Thyroid gland (tissue), 4 donors: Measurements from ENCODE around the gene YAP1. TPM values are rescaled to one million over a fixed set of nuclear protein-coding genes. Genes with fewer than 3 reads are reported as not detected.

Experiments
- DNase-seq, 2 donors: peaks; one replicate each; pipeline ENCODE4 v3.0.0-alpha.2; 2019
- H3K27ac ChIP-seq, 3 donors: fragments of 200-600 bp; sonication (generic); 1 replicate in 2 of 3; 2 replicates in 1 of 3; pipeline ENCODE4 v1.5.1; 2016 to 2019; ENCODE audit warnings: mild to moderate bottlenecking in 1 of 3, moderate library complexity in 1 of 3
- H3K27me3 ChIP-seq: fragments of 200-600 bp; sonication (generic); one replicate; pipeline ENCODE4 v1.5.1; 2019
- H3K36me3 ChIP-seq, 2 donors: fragments of 200-600 bp; sonication (generic); one replicate each; pipeline ENCODE4 v1.5.1; 2016 to 2019
- H3K4me1 ChIP-seq, 2 donors: fragments of 200-600 bp; sonication (generic); one replicate each; pipeline ENCODE4 v1.5.1; 2017 to 2019
- H3K4me3 ChIP-seq, 3 donors: fragments of 200-600 bp; sonication (generic); replicated peaks in 1 of 3; 1 replicate in 2 of 3; 2 replicates in 1 of 3; pipeline ENCODE4 v1.5.1; 2016; ENCODE audit warnings: mild to moderate bottlenecking in 1 of 3
- H3K9me3 ChIP-seq: fragments of 200-600 bp; sonication (generic); one replicate; pipeline ENCODE4 v1.5.1; 2017
- POLR2A ChIP-seq, 2 donors: fragments of 450-650 bp; IDR thresholded peaks; one replicate each; pipeline ENCODE4 v1.6.1; 2017; ENCODE audit warnings: antibody characterized with exemption in 2 of 2, mild to moderate bottlenecking in 2 of 2, moderate library complexity in 1 of 2
- WGBS, 2 donors: methylation state at CpG; one replicate each; pipeline ENCODE4 v1.1.5; 2017; 5-methylcytosine and 5-hydroxymethylcytosine counted together
- intact Hi-C: fragments of 100-400 bp; cut with DNase I; formaldehyde crosslinking; loops from one replicate; pipeline ENCODE4 v1.15.1; 2023
- total RNA-seq, 4 donors: library from RNA; depleted of rRNA; stranded (reverse); fragments of >200 nt; gene quantifications; one replicate each; pipeline ENCODE4 v1.2.3, GENCODE V29; 2016
- TF ChIP-seq, protein P1 (sequence below), 6 experiments: fragments of 200-600 bp in 3 of 6; fragments of 450-650 bp in 3 of 6; sonication (generic) in 3 of 6; IDR thresholded peaks; one replicate each; pipeline ENCODE4 v1.5.1; 2016 to 2019; ENCODE audit warnings: antibody characterized with exemption in 6 of 6, mild to moderate bottlenecking in 2 of 6, inconsistent platforms in 1 of 6, moderate library complexity in 1 of 6

YAP1 gene
- total RNA-seq, 4 donors from 2014 or later, result 162 to 202 (median 176) TPM

- Histone ChIP-seq H3K27ac (no peak overlapping the region), H3K4me1 (no peaks in the 10 kb centered on the region), H3K27me3 (no peaks in the 10 kb centered on the region), H3K36me3 (no peaks in the 10 kb centered on the region), H3K4me3 (no peak overlapping the region), H3K9me3 (no peaks in the 10 kb centered on the region)
- DNase-seq, result no peak
- intact Hi-C loops, result no loop called here
- TF ChIP-seq POLR2A (IDR thresholded peaks at IDR 0.05), result no peak
- WGBS, 2 donors, result 82 to 84% methylated on average over 1 of the region's 1 CpG
These were observed 13.1 kb upstream of the YAP1 start for GRCh38 chr11:102097186-102097585.

DNA sequence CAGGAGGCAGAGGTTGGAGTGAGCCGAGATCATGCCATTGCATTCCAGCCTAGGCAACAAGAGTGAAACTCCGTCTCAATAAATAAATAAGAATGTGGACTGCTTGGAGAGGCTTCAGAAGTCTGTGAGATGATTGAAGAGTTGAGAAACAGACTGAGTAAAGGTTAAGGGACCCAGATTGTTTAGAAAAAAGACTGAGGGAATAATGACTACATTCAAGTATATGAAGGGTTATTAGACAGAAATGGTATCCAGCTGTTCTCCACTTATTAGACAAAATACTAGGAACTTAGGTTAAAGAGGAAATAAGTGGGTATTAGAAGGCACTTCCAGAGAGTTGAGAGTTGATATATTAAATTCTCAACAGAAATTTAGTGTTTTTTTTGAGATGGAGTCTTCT lies 10.5 kb upstream of the YAP1 start:
- WGBS, 2 donors, result 94 to 96% methylated on average over 2 of the region's 2 CpGs
- Histone ChIP-seq H3K36me3 (no peaks in the 10 kb centered on the region), H3K27me3 (no peaks in the 10 kb centered on the region), H3K4me3 (no peak overlapping the region), H3K4me1 (no peaks in the 10 kb centered on the region), H3K9me3 (no peaks in the 10 kb centered on the region), H3K27ac (no peak overlapping the region)
- intact Hi-C loops, result loop anchor here (10.0 kb wide), 1 partner anchor 165 kb away; no protein-coding TSS in a partner anchor
- DNase-seq, result no peak
- no peak for TF ChIP-seq POLR2A (IDR thresholded peaks at IDR 0.05)
- TF ChIP-seq, protein P1, sequence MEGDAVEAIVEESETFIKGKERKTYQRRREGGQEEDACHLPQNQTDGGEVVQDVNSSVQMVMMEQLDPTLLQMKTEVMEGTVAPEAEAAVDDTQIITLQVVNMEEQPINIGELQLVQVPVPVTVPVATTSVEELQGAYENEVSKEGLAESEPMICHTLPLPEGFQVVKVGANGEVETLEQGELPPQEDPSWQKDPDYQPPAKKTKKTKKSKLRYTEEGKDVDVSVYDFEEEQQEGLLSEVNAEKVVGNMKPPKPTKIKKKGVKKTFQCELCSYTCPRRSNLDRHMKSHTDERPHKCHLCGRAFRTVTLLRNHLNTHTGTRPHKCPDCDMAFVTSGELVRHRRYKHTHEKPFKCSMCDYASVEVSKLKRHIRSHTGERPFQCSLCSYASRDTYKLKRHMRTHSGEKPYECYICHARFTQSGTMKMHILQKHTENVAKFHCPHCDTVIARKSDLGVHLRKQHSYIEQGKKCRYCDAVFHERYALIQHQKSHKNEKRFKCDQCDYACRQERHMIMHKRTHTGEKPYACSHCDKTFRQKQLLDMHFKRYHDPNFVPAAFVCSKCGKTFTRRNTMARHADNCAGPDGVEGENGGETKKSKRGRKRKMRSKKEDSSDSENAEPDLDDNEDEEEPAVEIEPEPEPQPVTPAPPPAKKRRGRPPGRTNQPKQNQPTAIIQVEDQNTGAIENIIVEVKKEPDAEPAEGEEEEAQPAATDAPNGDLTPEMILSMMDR (IDR thresholded peaks at IDR 0.05), result no peak

DNA sequence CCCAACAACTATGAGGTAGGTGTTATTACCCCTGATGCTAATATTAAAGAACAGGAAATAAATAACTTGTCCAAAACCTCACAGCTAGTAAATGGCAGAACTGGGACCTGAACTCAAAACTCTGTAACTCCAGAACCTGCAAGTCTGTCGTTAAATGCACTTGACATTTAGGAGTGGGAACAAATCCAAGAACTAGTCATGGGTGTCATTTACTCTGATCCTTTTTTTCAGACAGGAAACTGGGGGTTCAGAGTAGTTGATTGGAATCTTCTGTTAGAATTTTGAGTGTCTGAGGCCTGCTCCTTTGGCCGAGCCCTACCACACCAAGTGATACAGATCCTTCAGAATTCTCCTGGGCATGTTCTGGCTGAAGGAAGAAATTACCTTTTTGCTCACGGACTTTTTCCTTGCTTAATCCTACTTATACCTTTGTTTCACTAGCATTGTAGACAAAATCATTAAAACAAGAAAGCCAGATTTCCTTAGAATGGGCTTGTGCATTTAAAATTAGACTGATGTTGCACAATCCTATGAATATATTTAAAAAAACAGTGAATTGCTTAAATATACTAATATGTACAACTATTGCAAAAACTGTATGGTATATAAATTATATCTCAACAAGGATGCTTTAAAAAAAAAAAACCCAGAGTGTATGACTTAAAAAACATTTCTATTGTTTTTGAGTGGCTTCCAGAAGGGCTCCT lies 1.4 kb upstream of the YAP1 start:
- H3K36me3 ChIP-seq, result no peaks in the 10 kb centered on the region
- peaks cover 15 to 20% of the 10 kb centered on the region in 2 donors for H3K4me1 ChIP-seq
- WGBS, 2 donors, result 30 to 40% methylated on average over 3 of the region's 3 CpGs
- H3K9me3 ChIP-seq, result no peaks in the 10 kb centered on the region
- H3K27me3 ChIP-seq, result no peaks in the 10 kb centered on the region
- no peak for TF ChIP-seq POLR2A (IDR thresholded peaks at IDR 0.05)
- TF ChIP-seq, protein P1 (IDR thresholded peaks at IDR 0.05), result no peak
- intact Hi-C loops, result loop anchor here (10.0 kb wide), 1 partner anchor 156 kb away; no protein-coding TSS in a partner anchor
- H3K27ac ChIP-seq, result peak overlapping the region; percentile 97 to 100 (median 99)
- DNase-seq, result peak; percentile 27
- no peak overlapping the region for H3K4me3 ChIP-seq

- Histone ChIP-seq H3K36me3 (no peaks in the 10 kb centered on the region), H3K27me3 (no peaks in the 10 kb centered on the region), H3K9me3 (no peaks in the 10 kb centered on the region), H3K4me3 (peak overlapping the region; percentile 73 to 96 (median 95)), H3K27ac (peak overlapping the region; percentile 97 to 100 (median 99)), H3K4me1 (peaks cover 26 to 29% of the 10 kb centered on the region in 2 donors)
- intact Hi-C loops, result no loop called here
- no peak for TF ChIP-seq POLR2A (IDR thresholded peaks at IDR 0.05)
- TF ChIP-seq, protein P1 (IDR thresholded peaks at IDR 0.05), result no peak
- DNase-seq, result no peak
- WGBS, 2 donors, result 0% methylated on average over 6 of the region's 31 CpGs; no CpG with 5 or more reads in 1 of the 2 donors
These were observed 439 bp downstream of the YAP1 start for GRCh38 chr11:102110761-102111010.

DNA sequence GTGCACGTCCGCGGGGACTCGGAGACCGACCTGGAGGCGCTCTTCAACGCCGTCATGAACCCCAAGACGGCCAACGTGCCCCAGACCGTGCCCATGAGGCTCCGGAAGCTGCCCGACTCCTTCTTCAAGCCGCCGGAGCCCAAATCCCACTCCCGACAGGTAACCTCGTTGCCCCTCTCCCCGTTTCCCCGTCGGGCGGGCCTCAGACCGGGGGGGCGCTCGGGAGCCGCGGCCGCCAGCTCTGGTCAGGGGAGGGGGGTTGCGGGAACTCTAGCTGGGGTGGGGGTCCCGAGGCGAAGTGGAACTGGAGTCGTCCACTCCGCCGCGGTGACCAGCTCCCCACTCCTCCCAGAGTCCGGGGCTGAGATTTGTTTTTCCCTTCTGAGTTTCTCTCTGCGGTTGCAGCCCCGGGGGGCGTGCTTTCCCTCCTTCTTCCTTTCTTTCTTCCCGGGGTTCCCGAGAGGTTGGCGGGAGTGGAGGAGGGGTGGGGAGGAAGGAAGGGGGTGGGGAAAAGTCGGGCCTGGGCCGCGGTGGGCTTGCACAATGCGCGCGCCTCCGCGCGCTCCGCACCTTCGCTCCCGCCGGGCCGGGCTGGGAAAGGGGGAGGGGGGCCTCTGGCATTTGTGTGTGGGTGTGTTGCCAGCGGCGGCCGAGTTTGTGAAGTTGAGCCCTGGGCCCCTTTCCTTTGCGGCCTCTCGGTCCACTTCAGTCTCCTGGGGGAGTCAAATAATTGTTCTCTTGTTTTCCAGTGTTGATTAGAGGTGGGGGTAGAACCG lies 952 bp downstream of the YAP1 start:
- H3K4me1 ChIP-seq, result peaks cover 31 to 34% of the 10 kb centered on the region in 2 donors
- H3K4me3 ChIP-seq, result peak overlapping the region; percentile 73 to 96 (median 95)
- DNase-seq, result peak; percentile 90
- H3K27me3 ChIP-seq, result no peaks in the 10 kb centered on the region
- WGBS, 2 donors, result 1 to 2% methylated on average over 27 to 50 of the region's 61 CpGs
- TF ChIP-seq POLR2A (IDR thresholded peaks at IDR 0.05), result peak in 1 of 2 donors; percentile 66
- TF ChIP-seq, protein P1 (IDR thresholded peaks at IDR 0.05), result peak in 1 of 6 experiments; percentile 9
- intact Hi-C loops, result no loop called here
- peak overlapping the region; percentile 97 to 100 (median 99) for H3K27ac ChIP-seq
- no peaks in the 10 kb centered on the region for H3K9me3 ChIP-seq
- H3K36me3 ChIP-seq, result no peaks in the 10 kb centered on the region
